HepG2 (cell line): Measurements from ENCODE around the gene ECEL1. TPM values are rescaled to one million over a fixed set of nuclear protein-coding genes. Genes with fewer than 3 reads are reported as not detected.

Source experiments
- ATAC-seq: fragments of 200-7000 bp; cut with Tn5 transposase; 3 replicates; pipeline ENCODE4 v1.9.1; 2020; ENCODE audit warnings: mild to moderate bottlenecking, moderate library complexity
- BruUV-seq: library from RNA; stranded (reverse); fragments of 400-500 nt; replicated peaks from 2 replicates; lab custom pipeline; 2021; lab: Mats Ljungman, UMichigan
- CTCF ChIA-PET: fragments of 300-600 bp; formaldehyde crosslinking; extraction: SDS; loops from one replicate; lab custom pipeline; 2021; ENCODE audit warnings: low total read pairs, inconsistent platforms, low intra/inter-chr PET ratio; lab: Yijun Ruan, JAX
- POLR2A ChIA-PET: fragments of 350-600 bp; sonication (Branson Sonifier 250); formaldehyde crosslinking; loops from one replicate; lab custom pipeline; 2020; ENCODE audit warnings: antibody characterized with exemption, inconsistent platforms; lab: Yijun Ruan, JAX
- DNase-seq: peaks from one replicate; pipeline ENCODE4 v3.0.0-alpha.2; 2015; ENCODE audit warnings: low spot score
- FAIRE-seq: peaks from 3 replicates; lab custom pipeline; 2011; peaks lifted over from hg19 to GRCh38; lab: Jason Lieb, UNC
- H2AFZ ChIP-seq: one replicate; pipeline ENCODE4 v1.6.1; 2011; ENCODE audit warnings: low read length, inconsistent platforms
- H3K27ac ChIP-seq: fragments of 300-600 bp; 3 replicates; pipeline ENCODE4 v1.8.0; 2011; ENCODE audit warnings: mixed run types, mild to moderate bottlenecking, mixed read lengths, low read length, inconsistent platforms; ENCODE audit not compliant: insufficient read depth; ENCODE audit errors: extremely low read length
- H3K27me3 ChIP-seq, 2 experiments: fragments of 200-600 bp in 1 of 2; 2 replicates in 1 of 2; 3 replicates in 1 of 2; pipeline versions ENCODE4 v1.6.0 to v1.8.0; 2011; ENCODE audit warnings: low read length in 2 of 2, mild to moderate bottlenecking in 2 of 2, moderate library complexity in 2 of 2, inconsistent platforms in 1 of 2; ENCODE audit not compliant: insufficient read depth in 2 of 2, control insufficient read depth in 1 of 2
- H3K36me3 ChIP-seq, 2 experiments: fragments of 200-600 bp in 1 of 2; replicated peaks in 1 of 2; 2 replicates in 1 of 2; 3 replicates in 1 of 2; pipeline versions ENCODE4 v1.5.1 to v1.8.0; 2011; ENCODE audit warnings: low read length in 2 of 2, inconsistent platforms in 1 of 2; ENCODE audit not compliant: insufficient read depth in 2 of 2, control insufficient read depth in 1 of 2
- H3K4me1 ChIP-seq: 2 replicates; pipeline ENCODE4 v1.5.1; 2012; ENCODE audit warnings: low read length, inconsistent platforms; ENCODE audit not compliant: insufficient read depth
- H3K4me2 ChIP-seq: 2 replicates; pipeline ENCODE4 v1.6.0; 2011; ENCODE audit warnings: low read depth, low read length, inconsistent platforms
- H3K4me3 ChIP-seq, 3 experiments: fragments of 200-600 bp in 1 of 3; sonication (generic), shearing (Covaris generic) in 1 of 3; replicated peaks in 1 of 3; 2 replicates each; pipeline ENCODE4 v1.5.1; 2011 to 2016; ENCODE audit warnings: low read length in 3 of 3, inconsistent platforms in 2 of 3, low read depth in 2 of 3, mild to moderate bottlenecking in 2 of 3, control low read depth in 1 of 3, mixed read lengths in 1 of 3; ENCODE audit not compliant: insufficient read depth in 1 of 3
- H3K79me2 ChIP-seq: one replicate; pipeline ENCODE4 v1.6.1; 2011; ENCODE audit warnings: low read length, inconsistent platforms; ENCODE audit not compliant: insufficient read depth
- H3K9ac ChIP-seq: 2 replicates; pipeline ENCODE4 v1.6.0; 2011; ENCODE audit warnings: mild to moderate bottlenecking, low read depth, low read length, inconsistent platforms; ENCODE audit not compliant: insufficient read depth
- H3K9me3 ChIP-seq: 2 replicates; pipeline ENCODE4 v1.5.1; 2012; ENCODE audit warnings: mild to moderate bottlenecking, low read length
- H4K20me1 ChIP-seq: 2 replicates; pipeline ENCODE4 v1.6.0; 2011; ENCODE audit warnings: inconsistent platforms, mild to moderate bottlenecking, low read length, moderate library complexity; ENCODE audit not compliant: insufficient read depth
- NCOR1 ChIP-seq: fragments of 200-600 bp; sonication (generic); IDR thresholded peaks from 2 replicates; pipeline ENCODE4 v1.7.0; 2017; ENCODE audit warnings: antibody characterized with exemption, low read length, borderline replicate concordance
- SCMH1 ChIP-seq: sonication (generic); formaldehyde crosslinking; IDR thresholded peaks from 2 replicates; pipeline ENCODE4 v1.9.0; 2021; ENCODE audit warnings: missing genetic modification reagents, mild to moderate bottlenecking, borderline replicate concordance
- ZNF34 ChIP-seq: sonication (generic); formaldehyde crosslinking; IDR thresholded peaks from 2 replicates; pipeline ENCODE4 v1.4.0; 2020; ENCODE audit warnings: mild to moderate bottlenecking, missing genetic modification reagents, borderline replicate concordance
- ZSCAN25 ChIP-seq: sonication (generic); formaldehyde crosslinking; IDR thresholded peaks from 2 replicates; pipeline ENCODE4 v1.8.0; 2022; ENCODE audit warnings: mild to moderate bottlenecking, missing genetic modification reagents
- ZSCAN29 ChIP-seq: sonication (generic); formaldehyde crosslinking; conservative IDR thresholded peaks from 2 replicates; pipeline ENCODE4 v1.4.0; 2020; ENCODE audit warnings: mild to moderate bottlenecking, missing genetic modification reagents
- WGBS: methylation state at CpG from one replicate; pipeline ENCODE4 v1.1.6; 2017; ENCODE audit warnings: low lambda C conversion rate; 5-methylcytosine and 5-hydroxymethylcytosine counted together
- in situ Hi-C: cut with HindIII; loops from 2 replicates; pipeline ENCODE4 v1.10.0; 2017; ENCODE audit warnings: low pct_unique_long_range_greater_than_20kb; ENCODE audit not compliant: extremely low pct_ligation_motif_present
- intact Hi-C: fragments of 100-400 bp; cut with micrococcal nuclease; formaldehyde crosslinking; loops from one replicate; pipeline ENCODE4 v1.10.0; 2022; ENCODE audit not compliant: unreplicated experiment
- polyA plus RNA-seq, 8 experiments: library from polyadenylated mRNA; depleted of rRNA in 3 of 8; stranded (reverse) in 7 of 8; unstranded in 1 of 8; fragments of >200 nt; fragmentation: Illumina TruSeq in 4 of 8; extraction: Trizol in 4 of 8; gene quantifications; 2 replicates each; pipeline versions ENCODE4 v1.2.1 to v1.2.3, GENCODE V29; 2011 to 2016; ENCODE audit warnings: low read depth in 4 of 8, missing spikeins in 1 of 8, mixed read lengths in 1 of 8; ENCODE audit not compliant: insufficient read depth in 1 of 8
- total RNA-seq, 5 experiments: library from RNA; depleted of rRNA; stranded (reverse); fragments of >200 nt; fragmentation: Illumina TruSeq; extraction: Trizol; gene quantifications; 2 replicates each; pipeline ENCODE4 v1.2.3, GENCODE V29; 2016; ENCODE audit warnings: low read depth in 1 of 5
- TF ChIP-seq, protein P1 (sequence below): sonication (generic); formaldehyde crosslinking; IDR thresholded peaks from 2 replicates; pipeline ENCODE4 v1.4.0; 2020; ENCODE audit warnings: mild to moderate bottlenecking, missing genetic modification reagents
- TF ChIP-seq, protein P2 (sequence below): sonication (generic); formaldehyde crosslinking; IDR thresholded peaks from 2 replicates; pipeline ENCODE4 v1.4.0; 2020; ENCODE audit warnings: mild to moderate bottlenecking, missing genetic modification reagents, borderline replicate concordance
- TF ChIP-seq, protein P3 (sequence below): IDR thresholded peaks from 2 replicates; pipeline ENCODE4 v1.6.1; 2012; ENCODE audit warnings: inconsistent platforms

The ECEL1 gene
- total and polyA plus RNA-seq, 2 of the 13 experiments (the other 11 are each of a cell fraction or from before 2014, with no cell fraction given), result not detected

DNA sequence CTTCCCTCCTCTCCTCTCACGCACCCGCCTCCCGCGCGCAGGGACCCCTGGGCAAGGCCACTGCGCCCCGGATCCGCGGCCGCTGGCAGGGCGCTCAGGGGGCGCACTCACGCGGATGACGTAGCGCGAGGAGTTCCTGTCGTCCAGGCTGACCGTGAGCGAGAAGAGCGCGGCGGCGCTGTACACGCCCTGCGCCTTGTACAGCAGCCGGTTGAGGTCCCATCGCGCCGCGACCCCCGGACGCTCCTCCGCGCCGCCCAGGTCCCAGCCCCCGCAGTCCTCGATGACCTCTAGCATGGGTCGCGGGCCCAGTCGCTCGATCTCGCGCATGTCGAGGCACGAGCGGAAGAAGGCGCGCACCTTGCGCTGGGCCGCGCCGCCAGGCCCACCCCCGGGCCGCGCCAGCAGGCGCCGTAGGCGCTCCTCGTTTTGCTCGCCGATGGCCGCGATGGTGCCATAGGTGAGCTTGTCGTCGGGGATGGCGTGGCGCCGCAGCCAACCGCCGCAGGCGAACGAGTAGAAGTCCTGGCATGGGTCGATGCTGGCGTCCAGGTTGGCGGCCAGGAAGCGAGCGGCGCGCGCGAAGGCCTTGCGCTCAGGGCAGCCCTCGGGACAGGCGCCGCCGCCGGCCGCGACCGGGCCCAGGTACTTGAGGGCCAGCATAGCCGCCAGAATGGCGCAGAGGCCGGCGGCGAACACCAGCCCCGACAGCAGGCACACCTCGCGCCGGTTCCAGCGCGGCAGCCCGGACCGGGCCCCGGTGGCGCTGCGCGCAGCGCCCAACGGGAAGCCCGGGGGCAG lies 1.7 kb downstream of the ECEL1 start:
- BruUV-seq, result no TSS peak
- WGBS, result 82% methylated on average over 83 of the region's 111 CpGs
- H3K4me3 ChIP-seq, result no peak overlapping the region
- H4K20me1 ChIP-seq, result no peaks in the 10 kb centered on the region; the same call in 1 of the 2 replicates
- in situ Hi-C loops (no loop called here), intact Hi-C loops (no loop called here)
- H3K27ac ChIP-seq, result no peak overlapping the region
- no peak overlapping the region for H3K9ac ChIP-seq
- H2AFZ ChIP-seq, result no peak overlapping the region
- H3K4me2 ChIP-seq, result no peak overlapping the region
- no peaks in the 10 kb centered on the region for H3K79me2 ChIP-seq
- H3K9me3 ChIP-seq, result no peaks in the 10 kb centered on the region
- ChIA-PET POLR2A (no interaction called here), CTCF (no interaction called here)
- DNase-seq, result no peak
- no peaks in the 10 kb centered on the region for H3K4me1 ChIP-seq
- no peak for FAIRE-seq
- ATAC-seq, result no peak
- TF ChIP-seq, protein P1, sequence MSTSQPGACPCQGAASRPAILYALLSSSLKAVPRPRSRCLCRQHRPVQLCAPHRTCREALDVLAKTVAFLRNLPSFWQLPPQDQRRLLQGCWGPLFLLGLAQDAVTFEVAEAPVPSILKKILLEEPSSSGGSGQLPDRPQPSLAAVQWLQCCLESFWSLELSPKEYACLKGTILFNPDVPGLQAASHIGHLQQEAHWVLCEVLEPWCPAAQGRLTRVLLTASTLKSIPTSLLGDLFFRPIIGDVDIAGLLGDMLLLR (CRISPR knock-in tag), result no peak
- TF ChIP-seq ZNF34 (CRISPR knock-in tag) (no peak), SCMH1 (CRISPR knock-in tag) (no peak), ZSCAN25 (CRISPR knock-in tag) (no peak), NCOR1 (no peak), ZSCAN29 (CRISPR knock-in tag) (no peak)
- TF ChIP-seq, protein P2, sequence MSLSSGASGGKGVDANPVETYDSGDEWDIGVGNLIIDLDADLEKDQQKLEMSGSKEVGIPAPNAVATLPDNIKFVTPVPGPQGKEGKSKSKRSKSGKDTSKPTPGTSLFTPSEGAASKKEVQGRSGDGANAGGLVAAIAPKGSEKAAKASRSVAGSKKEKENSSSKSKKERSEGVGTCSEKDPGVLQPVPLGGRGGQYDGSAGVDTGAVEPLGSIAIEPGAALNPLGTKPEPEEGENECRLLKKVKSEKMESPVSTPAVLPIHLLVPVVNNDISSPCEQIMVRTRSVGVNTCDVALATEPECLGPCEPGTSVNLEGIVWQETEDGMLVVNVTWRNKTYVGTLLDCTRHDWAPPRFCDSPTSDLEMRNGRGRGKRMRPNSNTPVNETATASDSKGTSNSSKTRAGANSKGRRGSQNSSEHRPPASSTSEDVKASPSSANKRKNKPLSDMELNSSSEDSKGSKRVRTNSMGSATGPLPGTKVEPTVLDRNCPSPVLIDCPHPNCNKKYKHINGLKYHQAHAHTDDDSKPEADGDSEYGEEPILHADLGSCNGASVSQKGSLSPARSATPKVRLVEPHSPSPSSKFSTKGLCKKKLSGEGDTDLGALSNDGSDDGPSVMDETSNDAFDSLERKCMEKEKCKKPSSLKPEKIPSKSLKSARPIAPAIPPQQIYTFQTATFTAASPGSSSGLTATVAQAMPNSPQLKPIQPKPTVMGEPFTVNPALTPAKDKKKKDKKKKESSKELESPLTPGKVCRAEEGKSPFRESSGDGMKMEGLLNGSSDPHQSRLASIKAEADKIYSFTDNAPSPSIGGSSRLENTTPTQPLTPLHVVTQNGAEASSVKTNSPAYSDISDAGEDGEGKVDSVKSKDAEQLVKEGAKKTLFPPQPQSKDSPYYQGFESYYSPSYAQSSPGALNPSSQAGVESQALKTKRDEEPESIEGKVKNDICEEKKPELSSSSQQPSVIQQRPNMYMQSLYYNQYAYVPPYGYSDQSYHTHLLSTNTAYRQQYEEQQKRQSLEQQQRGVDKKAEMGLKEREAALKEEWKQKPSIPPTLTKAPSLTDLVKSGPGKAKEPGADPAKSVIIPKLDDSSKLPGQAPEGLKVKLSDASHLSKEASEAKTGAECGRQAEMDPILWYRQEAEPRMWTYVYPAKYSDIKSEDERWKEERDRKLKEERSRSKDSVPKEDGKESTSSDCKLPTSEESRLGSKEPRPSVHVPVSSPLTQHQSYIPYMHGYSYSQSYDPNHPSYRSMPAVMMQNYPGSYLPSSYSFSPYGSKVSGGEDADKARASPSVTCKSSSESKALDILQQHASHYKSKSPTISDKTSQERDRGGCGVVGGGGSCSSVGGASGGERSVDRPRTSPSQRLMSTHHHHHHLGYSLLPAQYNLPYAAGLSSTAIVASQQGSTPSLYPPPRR (CRISPR knock-in tag), result no peak
- TF ChIP-seq, protein P3, sequence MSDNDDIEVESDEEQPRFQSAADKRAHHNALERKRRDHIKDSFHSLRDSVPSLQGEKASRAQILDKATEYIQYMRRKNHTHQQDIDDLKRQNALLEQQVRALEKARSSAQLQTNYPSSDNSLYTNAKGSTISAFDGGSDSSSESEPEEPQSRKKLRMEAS, result no peak
- peaks cover 31 to 88% of the 10 kb centered on the region in 2 experiments for H3K27me3 ChIP-seq
- no peaks in the 10 kb centered on the region for H3K36me3 ChIP-seq
